ENCODE results near the gene ABLIM3.

- TF ChIP-seq CTCF (conservative IDR thresholded peaks at IDR 0.05; ENCODE audit: low read depth in 2 of 2) (no peak), POLR2AphosphoS5 (IDR thresholded peaks at IDR 0.05; ENCODE audit: low read depth) (no peak), EZH2phosphoT487 (IDR thresholded peaks at IDR 0.05; ENCODE audit: unreplicated experiment) (no peak), EZH2 (IDR thresholded peaks at IDR 0.05; ENCODE audit: low read depth, unreplicated experiment) (no peak)
- TF ChIP-seq, protein P1, sequence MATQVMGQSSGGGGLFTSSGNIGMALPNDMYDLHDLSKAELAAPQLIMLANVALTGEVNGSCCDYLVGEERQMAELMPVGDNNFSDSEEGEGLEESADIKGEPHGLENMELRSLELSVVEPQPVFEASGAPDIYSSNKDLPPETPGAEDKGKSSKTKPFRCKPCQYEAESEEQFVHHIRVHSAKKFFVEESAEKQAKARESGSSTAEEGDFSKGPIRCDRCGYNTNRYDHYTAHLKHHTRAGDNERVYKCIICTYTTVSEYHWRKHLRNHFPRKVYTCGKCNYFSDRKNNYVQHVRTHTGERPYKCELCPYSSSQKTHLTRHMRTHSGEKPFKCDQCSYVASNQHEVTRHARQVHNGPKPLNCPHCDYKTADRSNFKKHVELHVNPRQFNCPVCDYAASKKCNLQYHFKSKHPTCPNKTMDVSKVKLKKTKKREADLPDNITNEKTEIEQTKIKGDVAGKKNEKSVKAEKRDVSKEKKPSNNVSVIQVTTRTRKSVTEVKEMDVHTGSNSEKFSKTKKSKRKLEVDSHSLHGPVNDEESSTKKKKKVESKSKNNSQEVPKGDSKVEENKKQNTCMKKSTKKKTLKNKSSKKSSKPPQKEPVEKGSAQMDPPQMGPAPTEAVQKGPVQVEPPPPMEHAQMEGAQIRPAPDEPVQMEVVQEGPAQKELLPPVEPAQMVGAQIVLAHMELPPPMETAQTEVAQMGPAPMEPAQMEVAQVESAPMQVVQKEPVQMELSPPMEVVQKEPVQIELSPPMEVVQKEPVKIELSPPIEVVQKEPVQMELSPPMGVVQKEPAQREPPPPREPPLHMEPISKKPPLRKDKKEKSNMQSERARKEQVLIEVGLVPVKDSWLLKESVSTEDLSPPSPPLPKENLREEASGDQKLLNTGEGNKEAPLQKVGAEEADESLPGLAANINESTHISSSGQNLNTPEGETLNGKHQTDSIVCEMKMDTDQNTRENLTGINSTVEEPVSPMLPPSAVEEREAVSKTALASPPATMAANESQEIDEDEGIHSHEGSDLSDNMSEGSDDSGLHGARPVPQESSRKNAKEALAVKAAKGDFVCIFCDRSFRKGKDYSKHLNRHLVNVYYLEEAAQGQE (IDR thresholded peaks at IDR 0.05; ENCODE audit: unreplicated experiment) = no peak
Observed at GRCh38 chr5:149117970-149118369, 23.3 kb upstream of the ABLIM3 start.

All from GM23338 (cell line).